ENCODE results near the gene CCN6. TPM values are rescaled to one million over a fixed set of nuclear protein-coding genes. Genes with fewer than 3 reads are reported as not detected.

CCN6 gene
- total RNA-seq, 1 experiment from 2014 or later, result not detected

GRCh38 chr6:112085286-112086065 is 31.6 kb downstream of the CCN6 start:
- Histone ChIP-seq H3K56ac (ENCODE audit: insufficient read length, low read depth, low read length) (no peak overlapping the region), H4K91ac (ENCODE audit: insufficient read length, low read depth, low read length) (no peak overlapping the region), H2BK20ac (ENCODE audit: low read depth, low read length, poor library complexity, severe bottlenecking) (no peak overlapping the region), H3T11ph (ENCODE audit: low read length) (no peak overlapping the region), H3K18ac (ENCODE audit: insufficient read length, low read depth, low read length) (no peak overlapping the region), H3K79me2 (ENCODE audit: insufficient read depth, low read length) (no peaks in the 10 kb centered on the region), H2BK120ac (ENCODE audit: low read depth, low read length, poor library complexity, severe bottlenecking) (no peak overlapping the region), H2BK12ac (ENCODE audit: insufficient read length, low read depth, low read length) (no peak overlapping the region), H3K14ac (ENCODE audit: insufficient read depth, low read length) (no peak overlapping the region), H4K20me1 (ENCODE audit: control insufficient read depth, insufficient read depth, insufficient read length) (no peaks in the 10 kb centered on the region), H3K79me1 (ENCODE audit: insufficient read depth, low read depth, low read length, poor library complexity, severe bottlenecking) (no peaks in the 10 kb centered on the region), H3K4me2 (ENCODE audit: insufficient read depth, insufficient read length, low read length) (no peak overlapping the region), H3K27me3 (ENCODE audit: insufficient read depth, low read length) (no peaks in the 10 kb centered on the region), H2BK15ac (ENCODE audit: low read depth, low read length) (no peak overlapping the region), H3K27ac (ENCODE audit: insufficient read length, low read depth, low read length) (no peak overlapping the region), H3K9me3 (ENCODE audit: control insufficient read depth, low read depth, low read length) (no peaks in the 10 kb centered on the region), H4K5ac (ENCODE audit: insufficient read length, low read depth, low read length) (no peak overlapping the region), H2AFZ (ENCODE audit: low read length) (no peak overlapping the region), H3K4ac (ENCODE audit: low read depth, low read length) (no peak overlapping the region), H3K23ac (ENCODE audit: insufficient read length, low read depth, low read length) (no peak overlapping the region), H3K9ac (ENCODE audit: extremely low read depth, insufficient read length, low read length) (no peak overlapping the region), H2AK5ac (ENCODE audit: insufficient read length, low read length) (no peak overlapping the region), H3K4me1 (ENCODE audit: insufficient read depth, low read length) (no peaks in the 10 kb centered on the region), H4K8ac (replicated peaks; ENCODE audit: insufficient read length, low read depth, low read length) (no peak overlapping the region), H3K23me2 (ENCODE audit: insufficient read length, low read depth, low read length, poor library complexity, severe bottlenecking) (no peaks in the 10 kb centered on the region), H2BK5ac (ENCODE audit: insufficient read length, low read length) (no peak overlapping the region)
- no CpG with 5 or more reads among the region's 8 CpGs for WGBS (ENCODE audit: extremely low coverage, insufficient read length, low lambda C conversion rate)
- Mint-ChIP-seq H3K27ac (no peak overlapping the region), H3K27me3 (ENCODE audit: low read depth) (peaks cover 9% of the 10 kb centered on the region), H3K36me3 (ENCODE audit: insufficient read depth in 1 of 3, low read depth in 3 of 3) (no peaks in the 10 kb centered on the region; a peak in 2 of 7 replicates), H3K4me1 (no peaks in the 10 kb centered on the region), H3K4me3 (peak overlapping the region; percentile 3 to 49; a peak in 2 of 5 replicates), H3K9me3 (no peaks in the 10 kb centered on the region)
- no peak for TF ChIP-seq CTCF (conservative IDR thresholded peaks at IDR 0.05)
- no peak for DNase-seq
